ENCODE measurements around the gene DRAXIN.

GRCh38 chr1:11752359-11753088, 61.0 kb downstream of the DRAXIN start:
- TF ChIP-seq POLR2A (IDR thresholded peaks at IDR 0.05) = no peak
- no peak for TF ChIP-seq POLR2AphosphoS5 (IDR thresholded peaks at IDR 0.05)
